RWPE2 (cell line): ENCODE data around the gene OR13C2.

Source experiments
- ATAC-seq: fragments of 200-7000 bp; cut with Tn5 transposase; 3 replicates; pipeline ENCODE4 v1.9.1; 2021; ENCODE audit warnings: low read depth
- DNase-seq: peaks from one replicate; pipeline ENCODE4 v3.0.0-alpha.2; 2020; ENCODE audit warnings: low spot score
- H3K27ac ChIP-seq: fragments of 450-650 bp; 2 replicates; pipeline ENCODE4 v1.5.1; 2017; ENCODE audit warnings: mild to moderate bottlenecking; ENCODE audit not compliant: poor library complexity, severe bottlenecking
- H3K27me3 ChIP-seq: fragments of 250-450 bp; sonication (Bioruptor Pico); 2 replicates; pipeline ENCODE4 v1.5.1; 2021; ENCODE audit warnings: mild to moderate bottlenecking, moderate library complexity; ENCODE audit not compliant: insufficient read depth, poor library complexity, severe bottlenecking
- H3K36me3 ChIP-seq: fragments of 250-450 bp; sonication (Bioruptor Pico); 2 replicates; pipeline ENCODE4 v1.5.1; 2020; ENCODE audit warnings: low read depth, mild to moderate bottlenecking, moderate library complexity
- H3K4me1 ChIP-seq: fragments of 250-450 bp; sonication (Bioruptor Pico); 2 replicates; pipeline ENCODE4 v1.5.1; 2021; ENCODE audit warnings: mild to moderate bottlenecking, moderate library complexity; ENCODE audit not compliant: insufficient read depth, poor library complexity, severe bottlenecking
- H3K4me3 ChIP-seq: fragments of 250-450 bp; sonication (Bioruptor Pico); 2 replicates; pipeline ENCODE4 v1.5.1; 2021; ENCODE audit warnings: mild to moderate bottlenecking, moderate library complexity; ENCODE audit not compliant: severe bottlenecking
- H3K9me3 ChIP-seq: fragments of 250-450 bp; sonication (Bioruptor Pico); 2 replicates; pipeline ENCODE4 v1.5.1; 2021; ENCODE audit warnings: mild to moderate bottlenecking, moderate library complexity; ENCODE audit not compliant: severe bottlenecking
- CTCF ChIP-seq: fragments of 450-650 bp; IDR thresholded peaks from one replicate; pipeline ENCODE4 v1.5.1; 2017; ENCODE audit warnings: mild to moderate bottlenecking, moderate library complexity; ENCODE audit not compliant: poor library complexity, severe bottlenecking

The OR13C2 gene

GRCh38 chr9:104572612-104573011 lies 32.8 kb downstream of the OR13C2 start:
- Histone ChIP-seq H3K27me3 (no peaks in the 10 kb centered on the region), H3K4me3 (no peak overlapping the region), H3K36me3 (no peaks in the 10 kb centered on the region), H3K9me3 (no peaks in the 10 kb centered on the region), H3K4me1 (no peaks in the 10 kb centered on the region), H3K27ac (no peak overlapping the region)
- ATAC-seq (no peak), DNase-seq (no peak)
- no peak for TF ChIP-seq CTCF

GRCh38 chr9:104568868-104569267 lies 36.6 kb downstream of the OR13C2 start, which contains the start of gene OR13C8:
Gene OR13C8, plus strand, starts transcription at chr9:104569168. Its CDS starts 0 bp downstream, at chr9:104569168.
- DNase-seq (no peak), ATAC-seq (no peak)
- H3K4me3 ChIP-seq = no peak within 1 kb of the TSS
- no peaks in the 10 kb centered on the region for H3K9me3 ChIP-seq
- no peaks in the 10 kb centered on the region for H3K27me3 ChIP-seq
- H3K27ac ChIP-seq = no peak within 1 kb of the TSS
- TF ChIP-seq CTCF = no peak
- no peaks in the 10 kb centered on the region for H3K4me1 ChIP-seq
- no peaks in the 10 kb centered on the region for H3K36me3 ChIP-seq

- TF ChIP-seq CTCF = no peak
- Histone ChIP-seq H3K9me3 (no peaks in the 10 kb centered on the region), H3K27me3 (peaks cover 4% of the 10 kb centered on the region), H3K4me1 (no peaks in the 10 kb centered on the region), H3K27ac (no peak overlapping the region), H3K36me3 (no peaks in the 10 kb centered on the region), H3K4me3 (no peak overlapping the region)
- no peak for ATAC-seq
- no peak for DNase-seq
These were observed 41.1 kb downstream of the OR13C2 start for GRCh38 chr9:104564358-104564757.

GRCh38 chr9:104556830-104557634 lies 48.4 kb downstream of the OR13C2 start:
- Histone ChIP-seq H3K4me1 (no peaks in the 10 kb centered on the region), H3K27ac (no peak overlapping the region)

More at GRCh38 chr9:104556830-104557634, 48.4 kb downstream of the OR13C2 start:
- Histone ChIP-seq H3K27me3 (no peaks in the 10 kb centered on the region), H3K4me3 (no peak overlapping the region), H3K36me3 (no peaks in the 10 kb centered on the region), H3K9me3 (no peaks in the 10 kb centered on the region)
- no peak for TF ChIP-seq CTCF
- DNase-seq = no peak
- no peak for ATAC-seq
